SW480 (cell line): Measurements from ENCODE around the gene GUCD1.
"Not testable (repeated sequence)": the region's sequence is repeated elsewhere in the genome, so short reads cannot be mapped to it uniquely, and the experiment has no call there.

Experiments
- DNase-seq: peaks from one replicate; pipeline ENCODE4 v3.0.0-alpha.2; 2016; ENCODE audit warnings: low spot score

GUCD1 gene

GRCh38 chr22:24565077-24565476, 10.1 kb upstream of the GUCD1 start:
- DNase-seq, result no peak

- DNase-seq, result no peak
Observed at GRCh38 chr22:24564376-24565058, 9.6 kb upstream of the GUCD1 start.

- DNase-seq, result no peak
Observed at GRCh38 chr22:24563246-24563645, 8.3 kb upstream of the GUCD1 start.

GRCh38 chr22:24559471-24559870, 4.5 kb upstream of the GUCD1 start:
- DNase-seq, result no peak

- DNase-seq, result peak; percentile 93
Observed at GRCh38 chr22:24555165-24556039, 464 bp upstream of the GUCD1 start, which contains the start of gene SNRPD3. Gene SNRPD3, plus strand, starts transcription at chr22:24555999. Its CDS starts 1,676 bp downstream, at chr22:24557675.

GRCh38 chr22:24553597-24554312, 1.2 kb downstream of the GUCD1 start:
- no peak for DNase-seq

GRCh38 chr22:24552503-24553286, 2.2 kb downstream of the GUCD1 start:
- not testable (repeated sequence) for DNase-seq

GRCh38 chr22:24550902-24551435, 4.0 kb downstream of the GUCD1 start:
- DNase-seq, result no peak

GRCh38 chr22:24550028-24550901, 4.7 kb downstream of the GUCD1 start:
- DNase-seq, result no peak

- DNase-seq, result no peak
Observed at GRCh38 chr22:24548812-24549211, 6.1 kb downstream of the GUCD1 start.

GRCh38 chr22:24543679-24544243, 11.2 kb downstream of the GUCD1 start:
- no peak for DNase-seq

- no peak for DNase-seq
Observed at GRCh38 chr22:24543185-24543601, 11.7 kb downstream of the GUCD1 start.

- DNase-seq, result no peak
Observed at GRCh38 chr22:24542641-24543040, 12.3 kb downstream of the GUCD1 start.

- no peak for DNase-seq
Observed at GRCh38 chr22:24541681-24542515, 13.0 kb downstream of the GUCD1 start.

- DNase-seq, result no peak
Observed at GRCh38 chr22:24540470-24540869, 14.5 kb downstream of the GUCD1 start.

- DNase-seq, result no peak
Observed at GRCh38 chr22:24536089-24536488, 18.8 kb downstream of the GUCD1 start.

- DNase-seq, result no peak
Observed at GRCh38 chr22:24535348-24535747, 19.6 kb downstream of the GUCD1 start.

- DNase-seq, result no peak
Observed at GRCh38 chr22:24532075-24532474, 22.9 kb downstream of the GUCD1 start.

GRCh38 chr22:24530968-24531367, 24.0 kb downstream of the GUCD1 start:
- DNase-seq, result not testable (repeated sequence)
